B cell (primary cell): ENCODE measurements around the gene RAB3IL1. TPM values are rescaled to one million over a fixed set of nuclear protein-coding genes. Genes with fewer than 3 reads are reported as not detected.

Experiments used
- ATAC-seq: fragments of 200-7000 bp; cut with Tn5 transposase; one replicate; pipeline ENCODE4 v1.10.0; 2021; ENCODE audit warnings: low read depth, mild to moderate bottlenecking, moderate number of reproducible peaks, moderate library complexity
- CTCF ChIA-PET: fragments of 350-600 bp; sonication (Branson Sonifier 250); formaldehyde crosslinking; loops from one replicate; lab custom pipeline; 2021; ENCODE audit warnings: antibody characterized with exemption, inconsistent platforms; lab: Charles Lee
- POLR2A ChIA-PET: fragments of 350-600 bp; sonication (Branson Sonifier 250); formaldehyde crosslinking; loops from one replicate; lab custom pipeline; 2021; ENCODE audit warnings: antibody characterized with exemption; lab: Charles Lee
- DNase-seq: peaks from one replicate; pipeline ENCODE4 v3.0.0; 2013
- H2AFZ ChIP-seq: 2 replicates; pipeline ENCODE4 v1.6.1; 2012; ENCODE audit warnings: mild to moderate bottlenecking, low read depth, low read length; ENCODE audit not compliant: insufficient read depth, poor library complexity, severe bottlenecking
- H3K27ac ChIP-seq, 2 donors: 1 replicate in 1 of 2; 2 replicates in 1 of 2; pipeline ENCODE4 v1.5.1; 2012 to 2013; ENCODE audit warnings: low read length in 2 of 2, mild to moderate bottlenecking in 2 of 2, moderate library complexity in 1 of 2
- H3K27me3 ChIP-seq, 4 experiments: fragments of 200-600 bp in 1 of 4; sonication (generic) in 1 of 4; replicated peaks in 1 of 4; 1 replicate in 2 of 4; 2 replicates in 2 of 4; pipeline versions ENCODE4 v1.6.1 to v1.7.0; 2013 to 2016; ENCODE audit warnings: low read length in 3 of 4, mild to moderate bottlenecking in 2 of 4, mixed read lengths in 1 of 4, moderate library complexity in 1 of 4; ENCODE audit not compliant: insufficient read depth in 4 of 4, control insufficient read depth in 3 of 4; ENCODE audit errors: control extremely low read depth in 1 of 4
- H3K36me3 ChIP-seq, 2 experiments: replicated peaks in 1 of 2; 1 replicate in 1 of 2; 2 replicates in 1 of 2; pipeline versions ENCODE4 v1.6.1 to v1.7.1; 2013; ENCODE audit warnings: low read length in 1 of 2; ENCODE audit not compliant: insufficient read depth in 2 of 2, control insufficient read depth in 1 of 2; ENCODE audit errors: control extremely low read depth in 1 of 2, extremely low read depth in 1 of 2
- H3K4me1 ChIP-seq, 2 donors: fragments of 200-600 bp in 1 of 2; sonication (generic) in 1 of 2; 1 replicate in 1 of 2; 2 replicates in 1 of 2; pipeline versions ENCODE4 v1.5.1 to v1.6.1; 2013 to 2017; ENCODE audit warnings: low read length in 2 of 2; ENCODE audit not compliant: control insufficient read depth in 2 of 2, insufficient read depth in 2 of 2
- H3K4me2 ChIP-seq: replicated peaks from 2 replicates; pipeline ENCODE3; 2012; ENCODE audit warnings: mild to moderate bottlenecking, low read depth, low read length; ENCODE audit not compliant: poor library complexity, severe bottlenecking
- H3K4me3 ChIP-seq, 5 experiments: fragments of 200-600 bp in 1 of 5; sonication (generic) in 1 of 5; 1 replicate in 3 of 5; 2 replicates in 2 of 5; pipeline versions ENCODE4 v1.5.1 to v1.7.0; 2011 to 2016; ENCODE audit warnings: low read length in 4 of 5, mild to moderate bottlenecking in 4 of 5, low read depth in 2 of 5, control low read depth in 1 of 5, moderate library complexity in 1 of 5; ENCODE audit not compliant: insufficient read depth in 1 of 5; ENCODE audit errors: control extremely low read depth in 1 of 5, extremely low read depth in 1 of 5
- H3K79me2 ChIP-seq: fragments of 200-600 bp; sonication (generic); one replicate; pipeline ENCODE4 v1.6.0; 2016; ENCODE audit warnings: low read length; ENCODE audit not compliant: control insufficient read depth, insufficient read depth
- H3K9ac ChIP-seq: fragments of 200-600 bp; sonication (generic); 2 replicates; pipeline ENCODE4 v1.6.1; 2017; ENCODE audit warnings: mild to moderate bottlenecking, low read length, moderate library complexity
- H3K9me3 ChIP-seq, 3 donors: one replicate each; pipeline versions ENCODE4 v1.6.1 to v1.7.1; 2013; ENCODE audit warnings: low read length in 2 of 3; ENCODE audit not compliant: control insufficient read depth in 2 of 3, insufficient read depth in 1 of 3; ENCODE audit errors: control extremely low read depth in 1 of 3
- H4K20me1 ChIP-seq: 2 replicates; pipeline ENCODE4 v1.6.0; 2012; ENCODE audit warnings: mild to moderate bottlenecking, low read length; ENCODE audit not compliant: insufficient read depth, control insufficient read depth, poor library complexity, severe bottlenecking
- H3K27ac Mint-ChIP-seq: one replicate; pipeline ENCODE4 v1.8.0; 2021; ENCODE audit warnings: mixed read lengths
- H3K27me3 Mint-ChIP-seq: one replicate; pipeline ENCODE4 v1.8.0; 2021; ENCODE audit warnings: mixed read lengths
- H3K4me1 Mint-ChIP-seq: one replicate; pipeline ENCODE4 v1.8.0; 2021; ENCODE audit warnings: mixed read lengths
- H3K4me3 Mint-ChIP-seq: one replicate; pipeline ENCODE4 v1.8.0; 2021; ENCODE audit warnings: mixed read lengths
- H3K9me3 Mint-ChIP-seq: one replicate; pipeline ENCODE4 v1.8.0; 2022; ENCODE audit warnings: mixed read lengths; ENCODE audit not compliant: insufficient read depth
- EZH2 ChIP-seq: IDR thresholded peaks from 2 replicates; pipeline ENCODE4 v1.6.1; 2012; ENCODE audit warnings: borderline replicate concordance, low read depth, mild to moderate bottlenecking, moderate library complexity, low read length; ENCODE audit not compliant: insufficient read depth, poor library complexity, severe bottlenecking
- WGBS: methylation state at CpG from one replicate; pipeline ENCODE4 v1.1.5; 2013; ENCODE audit warnings: missing lambda C conversion rate; ENCODE audit not compliant: insufficient coverage; 5-methylcytosine and 5-hydroxymethylcytosine counted together
- intact Hi-C: fragments of 100-400 bp; cut with micrococcal nuclease; formaldehyde crosslinking; loops from one replicate; pipeline ENCODE4 v1.10.0; 2022
- polyA plus RNA-seq: library from polyadenylated mRNA; depleted of rRNA; stranded (reverse); fragments of >200 nt; gene quantifications from 2 replicates; pipeline ENCODE4 v1.2.3, GENCODE V29; 2012
- total RNA-seq, 2 donors: library from RNA; stranded (reverse); fragments of 120-200 nt in 1 of 2; gene quantifications; 1 replicate in 1 of 2; 2 replicates in 1 of 2; pipeline versions ENCODE4 v1.2.3 to v1.2.4, GENCODE V29; 2013 to 2022
- TF ChIP-seq, protein P1 (sequence below): fragments of 200-600 bp; IDR thresholded peaks from one replicate; pipeline ENCODE4 v1.8.0; 2022; ENCODE audit warnings: antibody characterized with exemption, mild to moderate bottlenecking

Gene RAB3IL1
- total and polyA plus RNA-seq, 2 donors (not counting 1 experiment from before 2014, with no cell fraction given): 0.27 TPM; not detected in 1

DNA sequence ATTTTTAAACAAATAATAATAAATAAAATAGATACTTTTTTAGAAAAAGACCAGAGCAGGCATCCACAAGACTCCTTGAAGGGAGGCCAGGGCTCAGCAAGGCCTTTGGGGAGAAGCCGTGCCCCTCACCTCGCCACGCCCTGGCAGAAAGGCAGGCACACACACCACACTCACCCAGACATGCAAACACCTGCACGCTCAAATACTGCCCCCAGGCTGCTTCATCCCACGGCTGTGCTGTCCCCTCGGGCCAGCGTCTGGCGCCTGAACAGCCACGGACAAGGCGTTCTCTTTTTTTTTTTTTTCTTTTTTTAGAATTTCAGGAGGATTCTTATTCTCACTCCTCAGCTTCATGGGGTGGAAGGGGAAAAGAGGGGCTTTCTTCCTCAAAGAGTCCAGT is 27.5 kb downstream of the RAB3IL1 start:
- Histone ChIP-seq H3K4me1 (peaks cover 18 to 35% of the 10 kb centered on the region in 2 donors), H3K36me3 (no peaks in the 10 kb centered on the region), H3K4me3 (no peak overlapping the region), H3K4me2 (peak overlapping the region; percentile 83), H4K20me1 (peaks cover 40% of the 10 kb centered on the region), H3K27ac (no peak overlapping the region), H3K79me2 (peaks cover 56% of the 10 kb centered on the region), H3K9ac (no peak overlapping the region), H2AFZ (no peak overlapping the region), H3K27me3 (no peaks in the 10 kb centered on the region), H3K9me3 (peaks cover 0 to 7% (median 0%) of the 10 kb centered on the region in 3 donors)
- no peak for TF ChIP-seq EZH2
- TF ChIP-seq, protein P1, sequence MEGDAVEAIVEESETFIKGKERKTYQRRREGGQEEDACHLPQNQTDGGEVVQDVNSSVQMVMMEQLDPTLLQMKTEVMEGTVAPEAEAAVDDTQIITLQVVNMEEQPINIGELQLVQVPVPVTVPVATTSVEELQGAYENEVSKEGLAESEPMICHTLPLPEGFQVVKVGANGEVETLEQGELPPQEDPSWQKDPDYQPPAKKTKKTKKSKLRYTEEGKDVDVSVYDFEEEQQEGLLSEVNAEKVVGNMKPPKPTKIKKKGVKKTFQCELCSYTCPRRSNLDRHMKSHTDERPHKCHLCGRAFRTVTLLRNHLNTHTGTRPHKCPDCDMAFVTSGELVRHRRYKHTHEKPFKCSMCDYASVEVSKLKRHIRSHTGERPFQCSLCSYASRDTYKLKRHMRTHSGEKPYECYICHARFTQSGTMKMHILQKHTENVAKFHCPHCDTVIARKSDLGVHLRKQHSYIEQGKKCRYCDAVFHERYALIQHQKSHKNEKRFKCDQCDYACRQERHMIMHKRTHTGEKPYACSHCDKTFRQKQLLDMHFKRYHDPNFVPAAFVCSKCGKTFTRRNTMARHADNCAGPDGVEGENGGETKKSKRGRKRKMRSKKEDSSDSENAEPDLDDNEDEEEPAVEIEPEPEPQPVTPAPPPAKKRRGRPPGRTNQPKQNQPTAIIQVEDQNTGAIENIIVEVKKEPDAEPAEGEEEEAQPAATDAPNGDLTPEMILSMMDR: no peak
- Mint-ChIP-seq H3K4me1 (peaks cover 38% of the 10 kb centered on the region), H3K9me3 (no peaks in the 10 kb centered on the region), H3K4me3 (peak overlapping the region; percentile 94), H3K27ac (peak overlapping the region; percentile 68), H3K27me3 (no peaks in the 10 kb centered on the region)
- POLR2A ChIA-PET: interaction anchor here (1.1 to 1.2 kb wide), 3 partner anchors 10 to 78 kb away, joined by 3 to 5 read pairs (median 3); partner anchors contain the start of gene FTH1
- intact Hi-C loops: loop anchor here (5.0 kb wide), 5 partner anchors 73 to 992 kb away; partner anchors contain the start of genes FADS1, INCENP and SLC3A2
- DNase-seq: no peak
- CTCF ChIA-PET: interaction anchor here (1.0 to 4.1 kb wide), 4 partner anchors 10 to 92 kb away, joined by 4 to 22 read pairs (median 11); no protein-coding TSS in a partner anchor
- ATAC-seq: no peak
- WGBS: 68% methylated on average over 5 of the region's 10 CpGs

DNA sequence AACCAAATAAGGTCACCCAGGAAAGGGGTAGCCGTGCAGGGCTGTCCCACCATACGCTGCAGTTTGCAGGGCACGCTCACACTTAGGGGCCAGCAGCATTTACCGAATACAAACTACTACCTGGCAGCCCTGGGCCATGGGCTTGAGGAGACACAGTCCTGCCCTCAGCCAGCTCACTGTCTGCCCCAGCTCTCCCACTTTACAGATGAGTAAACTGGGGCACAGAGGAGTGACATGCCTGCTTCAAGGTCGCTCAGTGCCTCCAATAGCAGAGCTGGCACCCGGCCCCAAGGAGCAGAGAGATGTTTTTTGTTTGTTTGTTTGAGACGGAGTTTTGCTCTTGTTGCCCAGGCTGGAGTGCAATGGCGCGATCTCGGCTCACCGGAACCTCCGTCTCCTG is 28.8 kb downstream of the RAB3IL1 start:
- Histone ChIP-seq H3K4me1 (peaks cover 18 to 41% of the 10 kb centered on the region in 2 donors), H3K27ac (no peak overlapping the region), H4K20me1 (peaks cover 40% of the 10 kb centered on the region), H3K79me2 (peaks cover 60% of the 10 kb centered on the region), H3K4me3 (no peak overlapping the region), H2AFZ (no peak overlapping the region), H3K36me3 (no peaks in the 10 kb centered on the region), H3K27me3 (no peaks in the 10 kb centered on the region), H3K9ac (no peak overlapping the region), H3K9me3 (peaks cover 0 to 7% (median 0%) of the 10 kb centered on the region in 3 donors), H3K4me2 (no peak overlapping the region)
- intact Hi-C loops: no loop called here
- DNase-seq (no peak), ATAC-seq (no peak)
- peak overlapping the region; percentile 26 for H3K4me3 Mint-ChIP-seq
- H3K27me3 Mint-ChIP-seq: no peaks in the 10 kb centered on the region
- ChIA-PET CTCF (interaction anchor here (1.1 to 2.7 kb wide), 4 partner anchors 10 to 193 kb away, joined by 4 to 17 read pairs (median 6); no protein-coding TSS in a partner anchor), POLR2A (interaction anchor here (0.6 kb wide), 1 partner anchor 94 kb away, joined by 9 read pairs; no protein-coding TSS in a partner anchor)
- H3K9me3 Mint-ChIP-seq: no peaks in the 10 kb centered on the region
- H3K4me1 Mint-ChIP-seq: peaks cover 37% of the 10 kb centered on the region
- no peak overlapping the region for H3K27ac Mint-ChIP-seq
- 87% methylated on average over 8 of the region's 12 CpGs for WGBS
- TF ChIP-seq EZH2: no peak
- TF ChIP-seq, protein P1: no peak
